Measurements from ENCODE around the gene ZDHHC8. TPM values are rescaled to one million over a fixed set of nuclear protein-coding genes. Genes with fewer than 3 reads are reported as not detected.

The ZDHHC8 gene
- total RNA-seq, 1 donor from 2014 or later = 118 TPM

GRCh38 chr22:20145206-20145831 lies 13.7 kb downstream of the ZDHHC8 start:
- Mint-ChIP-seq H3K27ac (ENCODE audit: unreplicated experiment) (no peak overlapping the region), H3K9me3 (ENCODE audit: unreplicated experiment) (no peaks in the 10 kb centered on the region), H3K4me1 (ENCODE audit: unreplicated experiment) (no peaks in the 10 kb centered on the region), H3K27me3 (ENCODE audit: unreplicated experiment) (no peaks in the 10 kb centered on the region), H3K36me3 (ENCODE audit: low read depth, unreplicated experiment) (no peaks in the 10 kb centered on the region), H3K4me3 (ENCODE audit: unreplicated experiment) (no peak overlapping the region)
- no peak for DNase-seq (ENCODE audit: low spot score)
- TF ChIP-seq CTCF (IDR thresholded peaks at IDR 0.05; ENCODE audit: unreplicated experiment) = no peak

- H3K4me3 Mint-ChIP-seq (ENCODE audit: unreplicated experiment) = no peak overlapping the region
- H3K27ac Mint-ChIP-seq (ENCODE audit: unreplicated experiment) = no peak overlapping the region
- TF ChIP-seq CTCF (IDR thresholded peaks at IDR 0.05; ENCODE audit: unreplicated experiment) = no peak
- no peaks in the 10 kb centered on the region for H3K27me3 Mint-ChIP-seq (ENCODE audit: unreplicated experiment)
- no peak for DNase-seq (ENCODE audit: low spot score)
- no peaks in the 10 kb centered on the region for H3K4me1 Mint-ChIP-seq (ENCODE audit: unreplicated experiment)
- H3K36me3 Mint-ChIP-seq (ENCODE audit: low read depth, unreplicated experiment) = no peaks in the 10 kb centered on the region
- no peaks in the 10 kb centered on the region for H3K9me3 Mint-ChIP-seq (ENCODE audit: unreplicated experiment)
Observed at GRCh38 chr22:20145832-20146223, 14.2 kb downstream of the ZDHHC8 start.

- H3K27ac Mint-ChIP-seq (ENCODE audit: unreplicated experiment) = no peak overlapping the region
- no peaks in the 10 kb centered on the region for H3K4me1 Mint-ChIP-seq (ENCODE audit: unreplicated experiment)
- DNase-seq (ENCODE audit: low spot score) = no peak
- no peaks in the 10 kb centered on the region for H3K9me3 Mint-ChIP-seq (ENCODE audit: unreplicated experiment)
- no peak overlapping the region for H3K4me3 Mint-ChIP-seq (ENCODE audit: unreplicated experiment)
- no peak for TF ChIP-seq CTCF (IDR thresholded peaks at IDR 0.05; ENCODE audit: unreplicated experiment)
- peaks cover 2% of the 10 kb centered on the region for H3K27me3 Mint-ChIP-seq (ENCODE audit: unreplicated experiment)
- no peaks in the 10 kb centered on the region for H3K36me3 Mint-ChIP-seq (ENCODE audit: low read depth, unreplicated experiment)
Observed at GRCh38 chr22:20146777-20147176, 15.2 kb downstream of the ZDHHC8 start.

- H3K4me1 Mint-ChIP-seq (ENCODE audit: unreplicated experiment) = no peaks in the 10 kb centered on the region
- H3K27ac Mint-ChIP-seq (ENCODE audit: unreplicated experiment) = no peak overlapping the region
- H3K27me3 Mint-ChIP-seq (ENCODE audit: unreplicated experiment) = peaks cover 5% of the 10 kb centered on the region
- no peaks in the 10 kb centered on the region for H3K36me3 Mint-ChIP-seq (ENCODE audit: low read depth, unreplicated experiment)
- no peak for TF ChIP-seq CTCF (IDR thresholded peaks at IDR 0.05; ENCODE audit: unreplicated experiment)
- H3K9me3 Mint-ChIP-seq (ENCODE audit: unreplicated experiment) = no peaks in the 10 kb centered on the region
- DNase-seq (ENCODE audit: low spot score) = no peak
- H3K4me3 Mint-ChIP-seq (ENCODE audit: unreplicated experiment) = no peak overlapping the region
Observed at GRCh38 chr22:20147237-20147988, 15.8 kb downstream of the ZDHHC8 start.

GRCh38 chr22:20148414-20148813 lies 16.8 kb downstream of the ZDHHC8 start:
- Mint-ChIP-seq H3K4me3 (ENCODE audit: unreplicated experiment) (no peak overlapping the region), H3K27me3 (ENCODE audit: unreplicated experiment) (peaks cover 5% of the 10 kb centered on the region), H3K27ac (ENCODE audit: unreplicated experiment) (no peak overlapping the region), H3K9me3 (ENCODE audit: unreplicated experiment) (no peaks in the 10 kb centered on the region), H3K36me3 (ENCODE audit: low read depth, unreplicated experiment) (no peaks in the 10 kb centered on the region), H3K4me1 (ENCODE audit: unreplicated experiment) (no peaks in the 10 kb centered on the region)
- no peak for DNase-seq (ENCODE audit: low spot score)
- no peak for TF ChIP-seq CTCF (IDR thresholded peaks at IDR 0.05; ENCODE audit: unreplicated experiment)

Measured in endothelial cell (in vitro differentiated cells).